Epithelial cell of prostate (primary cell): ENCODE measurements around the gene NUDT8.

Source experiments
- DNase-seq: peaks from one replicate; pipeline ENCODE4 v3.0.0-alpha.2; 2011; ENCODE audit warnings: low read depth, low spot score
- H3K27ac ChIP-seq: fragments of 450-650 bp; 2 replicates; pipeline ENCODE4 v1.5.1; 2017; ENCODE audit warnings: mild to moderate bottlenecking

The NUDT8 gene, protein sequence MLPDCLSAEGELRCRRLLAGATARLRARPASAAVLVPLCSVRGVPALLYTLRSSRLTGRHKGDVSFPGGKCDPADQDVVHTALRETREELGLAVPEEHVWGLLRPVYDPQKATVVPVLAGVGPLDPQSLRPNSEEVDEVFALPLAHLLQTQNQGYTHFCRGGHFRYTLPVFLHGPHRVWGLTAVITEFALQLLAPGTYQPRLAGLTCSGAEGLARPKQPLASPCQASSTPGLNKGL

DNA sequence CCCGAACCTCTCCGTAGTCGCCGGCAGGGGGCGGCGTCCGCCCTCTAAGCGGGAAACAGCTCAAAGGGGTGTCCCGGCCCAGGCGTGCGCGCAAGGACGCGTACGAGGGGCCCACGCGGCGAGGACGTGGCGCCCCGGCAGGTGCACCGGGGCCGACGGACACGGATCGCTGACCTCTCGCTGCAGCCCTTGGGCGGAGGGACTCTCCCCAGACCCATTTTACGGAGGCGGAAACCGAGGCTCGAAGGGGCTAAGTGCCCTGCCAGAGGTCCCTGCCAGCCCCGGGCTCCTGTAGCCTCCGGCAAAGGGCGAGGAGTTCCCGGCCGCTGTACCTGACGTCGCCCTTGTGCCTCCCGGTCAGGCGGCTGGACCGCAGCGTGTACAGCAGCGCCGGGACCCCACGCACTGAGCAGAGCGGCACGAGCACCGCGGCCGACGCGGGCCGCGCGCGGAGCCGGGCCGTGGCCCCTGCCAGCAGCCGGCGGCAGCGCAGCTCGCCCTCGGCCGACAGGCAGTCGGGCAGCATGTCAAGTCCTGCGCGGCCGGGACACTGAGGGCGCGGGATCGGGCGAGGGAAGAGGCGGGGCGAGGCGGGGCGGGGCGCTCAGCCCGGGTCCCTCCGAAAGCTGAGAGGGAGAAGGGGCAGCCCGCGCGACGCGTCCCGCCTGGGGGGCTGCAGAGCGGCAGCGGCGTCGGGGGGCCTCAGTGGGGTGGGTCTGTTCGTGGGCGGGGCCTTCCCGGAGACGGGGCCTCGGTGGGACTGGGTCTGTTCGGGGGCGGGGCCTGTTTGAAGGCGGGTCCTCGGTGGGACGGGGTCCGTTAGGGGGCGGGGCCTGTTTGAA, at the start of gene NUDT8:
Gene NUDT8, minus strand, starts transcription at position 552 of the 842 bp plus-strand sequence. Its CDS starts 26 bp downstream, at position 526.
- peak within 1 kb of the TSS; percentile 77 for H3K27ac ChIP-seq
- no peak for DNase-seq

DNA sequence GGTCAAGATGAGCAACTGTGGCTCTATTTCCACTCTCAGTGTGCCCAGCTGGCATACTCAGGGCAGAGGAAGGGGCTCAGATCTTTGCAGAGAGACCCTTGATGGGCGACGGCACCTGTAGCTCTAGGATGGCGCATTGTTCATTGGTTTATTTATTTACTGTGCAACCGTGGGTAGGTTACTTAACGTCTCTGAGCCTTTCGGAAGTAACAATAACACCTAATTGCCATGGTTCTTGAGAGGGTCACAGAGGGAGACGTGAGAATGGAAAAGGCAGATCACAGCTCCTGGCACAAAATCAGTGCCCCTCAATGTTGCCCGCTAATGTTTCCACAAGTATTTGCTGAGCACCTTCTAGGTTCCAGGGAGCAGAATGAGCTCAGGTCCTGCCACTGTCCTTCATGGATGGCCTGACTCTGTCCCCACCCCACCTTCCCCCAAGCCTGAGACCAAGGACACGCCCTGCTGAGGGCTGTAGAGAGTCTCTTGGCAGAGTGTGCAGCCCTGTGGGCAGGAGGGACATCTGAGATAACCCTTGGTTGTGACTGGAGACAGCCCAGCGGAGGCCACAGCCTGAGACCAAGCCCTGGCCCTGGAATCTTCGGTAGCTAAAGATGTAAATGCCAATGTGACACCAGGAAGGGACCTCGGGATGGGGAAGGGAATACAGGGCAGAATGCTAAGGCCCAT, 45.5 kb upstream of the NUDT8 start:
- H3K27ac ChIP-seq, result peak overlapping the region; percentile 63
- DNase-seq, result no peak

DNA sequence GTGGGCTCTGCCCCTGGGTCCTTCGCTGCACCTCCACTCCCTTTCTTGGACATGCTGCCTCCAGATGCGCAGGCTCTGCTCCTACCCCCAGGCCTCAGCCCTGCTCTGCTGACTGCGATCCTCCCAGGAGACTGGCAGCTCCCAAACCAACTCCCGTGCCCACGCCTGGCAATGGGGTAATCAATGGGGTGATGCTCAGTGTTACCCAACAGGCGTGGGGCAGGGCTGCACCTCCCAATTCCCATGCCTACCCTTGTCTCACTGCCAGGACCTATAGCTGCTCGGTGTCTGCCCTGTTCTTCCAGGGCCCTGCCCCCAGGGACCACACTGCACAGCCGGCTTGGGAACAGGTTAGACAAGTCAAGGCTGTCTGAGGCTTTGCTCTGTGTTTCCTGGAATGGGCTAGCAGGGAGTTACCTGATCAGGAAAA, 44.7 kb upstream of the NUDT8 start, which contains the start of gene ALDH3B2:
Gene ALDH3B2, minus strand, starts transcription at position 182 of the 430 bp plus-strand sequence. CDS start 7,688 bp downstream, outside the sequence.
- DNase-seq, result peak; percentile 87
- peak within 1 kb of the TSS; percentile 63 for H3K27ac ChIP-seq

DNA sequence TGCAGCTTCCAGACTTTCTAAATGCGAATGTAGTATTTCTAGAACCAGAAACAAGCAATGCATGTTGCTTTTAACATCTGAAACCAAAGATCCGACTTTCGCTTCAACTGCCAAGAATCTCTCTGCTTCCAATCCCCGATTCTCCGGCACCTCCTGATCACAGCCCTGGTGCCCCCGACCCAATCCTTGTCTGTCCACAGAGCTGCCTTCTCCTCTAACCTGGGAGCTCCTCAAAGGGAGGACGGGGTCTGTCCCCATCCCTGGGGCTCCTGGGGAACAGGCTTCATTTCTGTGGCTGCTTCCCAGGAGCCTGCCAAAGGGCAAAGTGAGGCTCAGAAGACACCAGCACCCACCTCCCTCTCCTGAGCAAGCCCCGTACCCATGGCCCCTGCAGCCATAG, 44.2 kb upstream of the NUDT8 start:
- peak overlapping the region; percentile 63 for H3K27ac ChIP-seq
- no peak for DNase-seq

DNA sequence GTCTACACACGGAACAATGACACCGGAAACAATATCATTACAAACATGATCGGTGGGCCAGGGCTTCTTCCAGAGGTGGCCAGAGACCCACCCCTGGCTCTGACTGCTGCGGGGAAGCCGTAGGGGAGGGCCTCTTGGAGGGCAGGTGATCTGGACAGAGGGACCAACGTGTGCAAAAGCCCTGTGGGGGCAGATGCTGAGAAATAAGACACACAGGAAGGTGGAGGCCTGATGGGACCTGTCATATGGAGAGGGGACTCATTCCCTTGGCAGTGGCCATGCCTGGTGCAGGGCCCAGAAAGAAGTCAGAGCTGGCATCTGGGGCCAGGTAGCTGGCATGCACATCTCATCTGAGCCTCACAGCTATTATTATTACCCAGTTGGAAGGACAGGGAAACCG, 43.6 kb upstream of the NUDT8 start:
- no peak for DNase-seq
- H3K27ac ChIP-seq, result no peak overlapping the region

DNA sequence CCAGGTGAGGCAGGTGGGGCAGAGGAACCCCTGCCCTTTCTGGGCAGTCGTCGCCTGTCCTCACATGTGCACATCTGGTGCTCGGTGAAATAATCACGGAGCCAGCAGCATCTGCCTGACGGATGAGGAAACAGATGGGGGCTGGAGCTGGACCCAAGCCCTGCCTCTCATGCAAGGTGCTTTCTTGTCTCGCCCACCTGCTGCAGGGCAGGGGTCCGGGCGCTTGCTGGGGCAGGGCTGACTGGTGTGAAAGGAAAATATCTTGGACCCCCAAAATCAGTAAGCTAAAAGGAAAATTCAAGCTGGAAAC, 41.4 kb upstream of the NUDT8 start:
- H3K27ac ChIP-seq, result no peak overlapping the region
- no peak for DNase-seq

DNA sequence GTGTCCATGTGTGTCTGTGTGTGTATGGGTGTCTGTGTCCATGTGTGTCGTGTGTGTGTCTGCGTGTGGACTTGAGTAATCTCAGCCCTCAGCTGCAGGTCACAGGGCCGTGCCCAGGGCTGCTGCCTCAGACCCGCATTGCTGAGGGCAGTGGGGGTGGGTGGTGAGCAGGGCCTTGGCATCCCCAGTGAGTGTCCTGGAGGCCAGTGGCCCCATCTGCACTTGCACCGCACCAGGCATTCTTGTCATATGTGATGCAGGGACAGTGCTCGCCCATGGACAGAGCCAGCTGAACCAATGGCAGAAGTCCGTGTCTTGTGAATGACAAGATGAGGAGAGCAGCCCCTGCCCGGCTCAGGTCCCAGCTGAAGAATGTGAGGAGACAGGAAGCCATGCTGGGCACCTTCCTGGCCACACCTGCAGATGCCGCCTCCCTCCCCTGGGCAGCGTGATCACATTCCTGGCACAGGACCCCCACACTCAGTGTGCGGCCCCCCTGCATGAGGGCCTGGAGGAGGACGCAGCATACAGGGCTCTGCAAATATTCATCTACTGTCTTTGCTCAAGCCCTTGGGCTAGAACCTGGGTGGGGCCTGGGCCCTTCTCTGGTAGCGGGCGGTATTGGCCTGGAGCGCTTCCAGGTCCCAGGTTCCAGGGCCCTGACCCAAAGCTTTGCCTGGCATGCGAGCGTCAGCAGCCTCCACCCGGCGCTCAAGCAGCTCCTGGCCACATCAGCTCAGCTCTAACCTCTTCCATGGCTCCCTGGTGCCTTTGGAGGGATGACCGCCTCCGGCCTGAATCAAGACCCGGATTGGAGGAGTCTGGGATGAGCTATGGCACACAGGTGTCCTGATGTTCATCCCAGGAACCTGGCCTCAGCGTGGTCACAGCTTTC, 40.8 kb upstream of the NUDT8 start:
- DNase-seq, result no peak
- H3K27ac ChIP-seq, result no peak overlapping the region

DNA sequence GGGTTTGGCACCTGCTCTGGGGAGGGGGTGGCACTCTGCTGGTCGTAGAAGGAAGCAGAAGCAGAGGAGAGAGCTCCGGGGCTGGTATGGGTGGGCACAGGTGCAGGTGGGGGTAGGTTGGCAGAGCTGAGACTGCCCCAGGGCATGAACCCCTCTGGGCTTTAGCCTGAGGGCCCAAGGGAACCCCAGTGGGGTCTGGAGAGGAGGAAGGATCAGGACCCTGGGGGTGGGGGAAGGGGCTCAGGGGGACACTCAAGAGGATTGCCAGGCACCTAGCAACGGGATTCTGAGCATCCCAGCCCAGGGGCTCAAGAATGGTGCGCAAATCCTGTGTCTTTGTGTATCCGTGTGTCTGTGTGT, 38.4 kb upstream of the NUDT8 start:
- DNase-seq, result no peak
- H3K27ac ChIP-seq, result no peak overlapping the region

DNA sequence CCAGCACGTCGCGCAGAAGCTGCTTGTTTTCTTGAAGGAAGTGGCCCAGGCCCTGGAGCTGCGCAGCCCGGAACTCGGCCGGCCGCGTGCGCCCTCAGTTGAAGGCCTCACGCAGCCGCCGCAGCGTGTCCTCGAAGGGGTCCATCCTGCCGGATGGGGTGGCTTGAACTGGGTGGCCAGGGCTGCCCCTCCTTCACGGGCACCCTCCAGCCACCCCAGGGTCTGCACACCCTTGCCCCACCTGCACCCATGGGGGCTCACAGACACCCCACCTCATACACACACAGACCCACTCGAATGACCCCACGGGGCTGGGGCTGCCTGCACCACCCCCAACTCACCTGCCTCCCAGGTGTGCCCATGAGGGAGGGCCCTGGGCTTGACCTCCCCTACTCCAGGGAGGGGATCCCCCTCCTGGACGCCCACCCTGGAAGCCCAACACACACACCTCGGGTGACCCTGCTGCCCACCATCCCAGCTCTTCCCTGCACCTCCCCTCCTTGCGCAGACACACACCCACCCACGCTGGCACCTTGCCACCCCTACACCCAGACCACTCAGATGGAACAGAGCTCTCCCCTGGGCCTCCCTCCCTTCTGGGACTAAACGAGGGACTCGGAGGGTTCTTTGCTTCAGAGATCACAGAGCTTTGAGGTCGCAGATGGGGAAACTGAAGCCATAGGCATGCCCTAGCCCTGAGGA, 37.9 kb upstream of the NUDT8 start:
- no peak for DNase-seq
- H3K27ac ChIP-seq, result no peak overlapping the region

DNA sequence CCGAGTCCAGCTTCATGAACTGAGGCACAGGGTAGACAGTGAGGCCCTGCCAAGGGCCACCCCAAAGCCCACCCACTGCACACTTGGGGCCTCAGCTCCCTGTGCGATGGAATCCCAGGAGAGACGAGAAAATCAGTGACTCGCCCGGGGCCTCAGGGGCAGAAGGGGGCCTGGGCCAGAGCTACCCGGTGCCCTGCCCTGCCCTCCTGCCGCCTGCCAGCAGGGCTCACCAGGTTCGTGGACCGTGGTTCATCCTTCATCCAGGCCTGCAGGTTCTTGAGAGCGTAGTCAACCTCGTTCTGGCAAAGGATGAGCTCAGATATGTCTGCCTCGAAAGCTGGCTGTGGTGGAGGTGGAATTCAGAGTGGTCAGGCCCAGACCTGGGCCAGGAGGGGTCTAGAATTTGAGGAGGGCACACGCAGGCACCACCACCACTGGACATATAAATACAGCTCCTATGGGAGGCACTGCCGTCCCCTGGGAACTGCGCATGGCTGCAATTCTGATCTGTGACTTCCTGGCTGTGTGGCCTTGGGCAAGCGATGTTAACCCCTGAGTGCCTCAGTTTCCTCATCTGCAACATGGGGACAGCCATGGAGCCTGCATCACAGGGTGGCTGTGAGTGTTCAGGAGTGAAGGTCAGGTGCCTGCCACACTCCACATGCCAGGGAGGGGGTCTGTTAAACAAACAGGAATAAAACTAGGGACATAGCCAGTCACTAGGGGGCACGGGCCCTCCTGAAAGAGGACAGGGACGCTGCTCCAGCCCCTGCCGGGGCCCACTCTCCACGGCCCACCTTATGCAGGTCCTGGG, 37.1 kb upstream of the NUDT8 start:
- no peak overlapping the region for H3K27ac ChIP-seq
- DNase-seq, result no peak

DNA sequence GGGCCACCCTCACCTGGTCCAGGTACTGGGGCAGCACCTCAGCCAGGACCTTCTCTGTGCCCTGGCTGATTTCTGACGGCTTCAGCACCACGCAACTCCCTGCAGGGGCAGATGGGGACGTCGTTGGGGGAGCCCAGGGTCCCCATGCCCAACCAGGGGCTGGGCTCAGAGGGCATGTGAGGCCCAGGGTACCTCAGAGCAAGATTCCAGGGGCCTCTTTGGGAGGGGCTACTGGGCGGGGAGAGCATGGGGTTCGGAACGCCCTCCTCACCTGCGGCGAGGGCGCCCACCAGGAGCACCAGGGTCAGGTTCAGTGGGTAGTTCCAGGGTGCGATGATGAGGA, 36.5 kb upstream of the NUDT8 start:
- no peak for DNase-seq
- no peak overlapping the region for H3K27ac ChIP-seq

DNA sequence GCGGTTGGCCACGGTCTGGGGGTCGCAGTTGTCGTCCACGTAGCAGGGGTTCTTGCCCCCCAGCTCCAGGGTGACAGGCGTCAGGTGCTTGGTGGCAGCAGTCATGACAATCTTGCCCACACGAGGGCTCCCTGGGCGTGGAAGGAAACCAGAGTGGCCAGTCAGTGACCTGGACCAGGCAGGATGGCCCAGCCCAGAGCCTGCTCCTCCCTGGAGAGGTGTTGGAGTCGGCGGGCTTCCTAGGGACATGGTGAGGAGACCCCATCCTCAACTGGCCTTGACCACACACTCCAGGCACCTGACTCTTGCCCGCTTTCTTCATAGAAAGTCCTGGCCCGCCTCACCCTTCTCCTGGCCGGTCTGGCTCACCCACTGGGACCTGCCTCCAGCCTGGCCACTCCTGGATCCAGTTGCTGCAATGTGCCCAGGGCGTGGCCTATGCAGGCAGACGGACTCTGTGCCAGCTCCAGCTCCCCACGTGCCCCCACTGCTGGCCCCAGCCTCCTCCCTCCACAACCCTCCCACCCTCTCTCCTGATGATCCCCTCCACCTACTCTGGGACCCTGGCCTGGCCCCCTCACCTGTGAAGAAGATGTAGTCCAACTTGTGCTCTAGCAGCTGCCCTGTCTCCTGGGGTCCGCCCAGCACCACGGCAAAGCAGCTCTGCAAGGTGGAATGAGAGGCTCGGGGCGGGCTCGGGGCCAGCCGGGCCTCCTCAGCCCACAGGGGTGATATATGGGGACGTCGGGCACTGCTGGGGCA, 36.0 kb upstream of the NUDT8 start:
- DNase-seq, result no peak
- no peak overlapping the region for H3K27ac ChIP-seq

DNA sequence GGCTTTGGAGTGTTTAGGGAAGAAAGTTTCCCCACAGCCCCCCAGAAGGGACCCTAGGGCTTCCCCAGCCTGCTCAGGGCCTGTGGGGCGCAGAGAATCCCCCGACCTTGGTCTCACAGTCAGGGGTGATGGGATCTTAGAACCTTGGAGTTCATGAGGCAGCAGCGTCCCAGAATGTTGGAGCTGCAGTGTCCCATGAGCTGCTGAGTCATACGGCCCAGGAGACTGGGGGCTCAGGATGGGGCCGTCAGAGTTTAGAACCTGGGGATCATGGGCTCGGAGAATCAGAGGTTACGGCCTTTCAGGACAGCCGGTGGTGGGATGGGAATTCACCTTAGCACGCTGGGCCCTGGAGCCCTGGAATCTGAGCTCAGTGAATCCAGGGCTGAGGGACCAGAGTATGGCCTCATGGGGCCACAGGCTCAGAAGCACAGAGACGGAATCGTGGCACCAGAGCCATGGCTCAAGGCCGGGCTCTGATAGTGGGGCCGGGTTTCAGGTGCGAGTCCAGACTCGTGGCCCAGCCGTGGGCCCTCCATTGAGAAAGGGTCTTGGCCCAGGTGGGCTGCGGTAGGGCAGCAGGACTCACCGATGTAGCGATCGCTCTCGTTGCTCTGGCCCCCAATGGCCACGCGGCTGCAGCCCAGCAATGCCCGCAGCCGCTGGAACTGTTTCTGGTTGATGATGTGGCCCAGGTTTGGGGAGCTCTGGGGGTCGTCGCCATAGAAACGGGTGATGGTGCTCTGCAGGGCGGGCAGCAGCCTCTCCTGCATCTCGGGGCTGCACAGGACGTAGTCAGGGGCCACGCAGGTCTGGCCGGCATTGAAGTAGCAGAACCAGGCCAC, 35.2 kb upstream of the NUDT8 start:
- H3K27ac ChIP-seq, result no peak overlapping the region
- DNase-seq, result no peak

DNA sequence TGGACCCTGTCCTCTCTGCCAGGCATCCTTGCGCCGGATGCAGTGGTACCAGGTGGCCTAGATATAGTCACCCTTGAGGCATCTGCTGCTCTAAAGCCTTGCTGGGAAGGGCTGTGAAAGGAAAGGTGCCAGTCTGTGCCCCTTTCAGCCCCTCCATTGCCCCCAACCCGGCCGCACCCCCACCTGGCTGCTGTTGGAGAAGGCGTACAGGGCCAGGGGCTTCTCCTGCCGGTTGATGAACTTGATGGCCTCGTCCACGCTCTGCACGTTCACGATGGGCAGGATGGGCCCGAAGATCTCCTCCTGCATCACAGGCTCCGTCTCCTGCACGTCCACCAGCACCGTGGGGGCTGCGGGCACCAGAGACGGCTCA, 34.5 kb upstream of the NUDT8 start:
- H3K27ac ChIP-seq, result no peak overlapping the region
- no peak for DNase-seq

DNA sequence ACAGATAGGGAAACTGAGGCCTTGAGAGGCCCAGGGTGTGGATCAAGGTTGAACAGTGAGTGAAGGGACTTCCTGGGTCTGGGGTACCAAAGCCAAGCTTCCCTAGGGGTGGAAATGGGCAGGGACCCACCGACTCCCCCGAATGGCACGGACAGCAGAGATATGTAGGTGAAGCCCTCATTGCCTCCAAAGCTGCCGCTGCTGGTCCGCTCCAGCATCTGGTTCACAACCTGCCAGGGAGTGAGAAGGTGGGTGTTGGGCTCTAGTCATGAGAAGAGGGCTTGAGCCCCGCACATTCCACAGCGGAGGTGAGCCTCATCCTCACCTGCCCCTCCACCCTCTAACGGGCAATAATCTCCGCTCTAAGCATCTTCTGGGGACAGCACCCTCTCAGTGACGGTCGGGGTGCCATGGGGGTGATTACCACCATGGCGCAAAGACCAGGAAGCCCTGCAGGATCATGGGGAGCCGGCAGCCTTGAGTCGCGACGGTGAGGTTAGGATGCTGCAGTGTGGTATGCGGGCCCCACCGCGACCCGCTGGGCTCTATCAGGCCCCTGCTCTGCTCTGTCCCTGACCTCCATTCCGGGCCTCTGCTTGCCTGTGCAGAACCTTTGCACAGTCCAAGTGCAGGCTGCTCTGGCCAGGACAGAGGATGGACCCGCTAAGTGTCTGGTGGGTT, 33.9 kb upstream of the NUDT8 start:
- H3K27ac ChIP-seq, result no peak overlapping the region

DNA sequence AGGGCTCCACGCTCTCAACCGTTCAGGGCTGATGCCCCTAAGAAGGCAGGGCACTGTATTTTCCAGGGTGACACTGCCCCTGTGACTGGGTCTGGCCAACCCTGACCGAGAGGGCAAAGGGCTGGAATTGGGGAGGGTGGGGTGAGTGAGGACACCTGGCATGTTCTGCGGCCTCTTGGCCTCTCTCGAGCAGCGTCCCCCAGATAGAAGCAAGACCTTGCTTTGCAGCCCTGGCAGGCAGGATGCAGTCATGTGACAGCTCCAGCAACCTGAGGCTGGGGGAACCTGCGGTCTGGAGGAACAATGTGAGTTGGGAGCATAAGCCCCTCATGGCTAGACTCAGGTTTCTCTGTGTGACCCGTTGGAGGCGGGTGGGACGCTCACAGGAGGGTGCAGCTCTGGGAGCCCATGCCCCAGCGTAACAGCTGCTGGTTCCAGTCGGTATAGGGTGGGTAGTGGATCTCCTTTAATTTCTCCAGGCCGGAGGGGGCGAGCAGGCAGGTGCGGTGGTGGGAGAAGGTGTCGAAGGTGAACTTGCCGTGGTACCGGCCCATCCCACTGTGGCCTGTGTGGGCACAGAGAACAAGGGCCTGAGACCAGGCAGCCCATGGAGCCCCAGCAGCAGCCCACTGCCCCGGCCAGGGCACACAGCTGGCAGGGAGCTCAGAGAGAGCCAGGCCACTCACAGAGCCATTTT, 33.2 kb upstream of the NUDT8 start:
- DNase-seq, result no peak

More for the DNA sequence above, 33.9 kb upstream of the NUDT8 start:
- DNase-seq, result no peak

More for the DNA sequence above, 33.2 kb upstream of the NUDT8 start:
- no peak overlapping the region for H3K27ac ChIP-seq
